Neural cell (in vitro differentiated cells): Measurements from ENCODE around the gene ACTG2. TPM values are rescaled to one million over a fixed set of nuclear protein-coding genes. Genes with fewer than 3 reads are reported as not detected.

Experiments used
- H2AFZ ChIP-seq: fragments of 200-600, 300-800 bp; sonication (generic), shearing (Covaris generic); 2 replicates; pipeline ENCODE4 v1.6.0; 2014; ENCODE audit warnings: low read depth, mild to moderate bottlenecking, antibody characterized with exemption, low read length, moderate library complexity
- H3F3A ChIP-seq: fragments of 200-600 bp; shearing (Covaris generic); 2 replicates; pipeline ENCODE4 v1.6.1; 2016; ENCODE audit warnings: mild to moderate bottlenecking, moderate library complexity, mixed read lengths, antibody characterized with exemption, low read length; ENCODE audit not compliant: insufficient read depth, poor library complexity, severe bottlenecking
- H3K27ac ChIP-seq: fragments of 200-600, 300-800 bp; sonication (generic), shearing (Covaris generic); 2 replicates; pipeline ENCODE4 v1.5.1; 2014; ENCODE audit warnings: mild to moderate bottlenecking, low read length, moderate library complexity
- H3K27me3 ChIP-seq: fragments of 300-800, 200-600 bp; sonication (generic), shearing (Covaris generic); 2 replicates; pipeline ENCODE4 v1.6.0; 2014; ENCODE audit warnings: mild to moderate bottlenecking, low read depth, low read length, moderate library complexity; ENCODE audit not compliant: insufficient read depth
- H3K36me3 ChIP-seq: fragments of 300-800, 200-600 bp; sonication (generic), shearing (Covaris generic); 2 replicates; pipeline ENCODE4 v1.5.1; 2014; ENCODE audit warnings: mild to moderate bottlenecking, antibody characterized with exemption, low read length, moderate library complexity; ENCODE audit not compliant: insufficient read depth
- H3K4me2 ChIP-seq: fragments of 300-800, 200-600 bp; sonication (generic), shearing (Covaris generic); 2 replicates; pipeline ENCODE4 v1.6.0; 2014; ENCODE audit warnings: mild to moderate bottlenecking, low read length
- H3K4me3 ChIP-seq: fragments of 300-800, 200-600 bp; sonication (generic), shearing (Covaris generic); 2 replicates; pipeline ENCODE4 v1.5.1; 2014; ENCODE audit warnings: mild to moderate bottlenecking, low read length, moderate library complexity
- H3K79me2 ChIP-seq: fragments of 200-600 bp; shearing (Covaris generic); replicated peaks from 2 replicates; pipeline ENCODE4 v1.6.0; 2014; ENCODE audit warnings: mild to moderate bottlenecking, low read length, moderate library complexity; ENCODE audit not compliant: insufficient read depth
- H3K9ac ChIP-seq: fragments of 300-800, 200-600 bp; sonication (generic), shearing (Covaris generic); 2 replicates; pipeline ENCODE4 v1.6.1; 2016; ENCODE audit warnings: mild to moderate bottlenecking, low read length, mixed read lengths
- H3K9me2 ChIP-seq: fragments of 200-600 bp; shearing (Covaris generic); 2 replicates; pipeline ENCODE4 v1.6.1; 2016; ENCODE audit warnings: mild to moderate bottlenecking, low read length, mixed read lengths; ENCODE audit not compliant: insufficient read depth
- H3K9me3 ChIP-seq: fragments of 200-600, 300-800 bp; sonication (generic), shearing (Covaris generic); 2 replicates; pipeline ENCODE4 v1.6.1; 2016; ENCODE audit warnings: mild to moderate bottlenecking, mixed run types, low read length, moderate library complexity, mixed read lengths
- H4K20me1 ChIP-seq: fragments of 200-600 bp; shearing (Covaris generic); 2 replicates; pipeline ENCODE4 v1.6.1; 2016; ENCODE audit warnings: mild to moderate bottlenecking, mixed run types; ENCODE audit not compliant: insufficient read depth
- EP300 ChIP-seq: fragments of 450-650 bp; conservative IDR thresholded peaks from 2 replicates; pipeline ENCODE4 v1.6.1; 2014; ENCODE audit warnings: antibody characterized with exemption, mild to moderate bottlenecking, moderate library complexity; ENCODE audit not compliant: poor library complexity, severe bottlenecking
- EZH2 ChIP-seq: fragments of 200-600, 300-800 bp; shearing (Covaris generic), sonication (generic); IDR thresholded peaks from 2 replicates; pipeline ENCODE4 v1.6.1; 2014; ENCODE audit warnings: antibody characterized with exemption, low read length, borderline replicate concordance, mild to moderate bottlenecking; ENCODE audit not compliant: insufficient read depth, poor library complexity, severe bottlenecking
- MXI1 ChIP-seq: fragments of 450-650 bp; conservative IDR thresholded peaks from 2 replicates; pipeline ENCODE4 v1.6.1; 2014; ENCODE audit warnings: antibody characterized with exemption, mild to moderate bottlenecking; ENCODE audit not compliant: poor library complexity, severe bottlenecking
- POLR2AphosphoS5 ChIP-seq: IDR thresholded peaks from 2 replicates; pipeline ENCODE4 v1.6.1; 2012
- RAD21 ChIP-seq: fragments of 450-650 bp; conservative IDR thresholded peaks from 2 replicates; pipeline ENCODE4 v1.6.1; 2014; ENCODE audit warnings: antibody characterized with exemption, mild to moderate bottlenecking, moderate library complexity
- SMC3 ChIP-seq: fragments of 450-650 bp; conservative IDR thresholded peaks from 2 replicates; pipeline ENCODE4 v1.6.1; 2014; ENCODE audit warnings: antibody characterized with exemption, mild to moderate bottlenecking, moderate library complexity; ENCODE audit not compliant: poor library complexity
- TAF1 ChIP-seq: IDR thresholded peaks from 2 replicates; pipeline ENCODE4 v1.6.1; 2012; ENCODE audit warnings: low read depth
- polyA plus RNA-seq: library from polyadenylated mRNA; depleted of rRNA; stranded (reverse); fragments of >200 nt; gene quantifications from 2 replicates; pipeline ENCODE4 v1.2.3, GENCODE V29; 2014
- TF ChIP-seq, protein P1 (sequence below): fragments of 450-650 bp; IDR thresholded peaks from 2 replicates; pipeline ENCODE4 v1.5.1; 2014; ENCODE audit warnings: antibody characterized with exemption, mild to moderate bottlenecking, moderate library complexity; ENCODE audit not compliant: poor library complexity, severe bottlenecking
- TF ChIP-seq, protein P2 (sequence below): IDR thresholded peaks from 2 replicates; pipeline ENCODE4 v1.6.1; 2012; ENCODE audit warnings: borderline replicate concordance

The ACTG2 gene
- polyA plus RNA-seq, 1 donor from 2014 or later, result 0.67 TPM

DNA sequence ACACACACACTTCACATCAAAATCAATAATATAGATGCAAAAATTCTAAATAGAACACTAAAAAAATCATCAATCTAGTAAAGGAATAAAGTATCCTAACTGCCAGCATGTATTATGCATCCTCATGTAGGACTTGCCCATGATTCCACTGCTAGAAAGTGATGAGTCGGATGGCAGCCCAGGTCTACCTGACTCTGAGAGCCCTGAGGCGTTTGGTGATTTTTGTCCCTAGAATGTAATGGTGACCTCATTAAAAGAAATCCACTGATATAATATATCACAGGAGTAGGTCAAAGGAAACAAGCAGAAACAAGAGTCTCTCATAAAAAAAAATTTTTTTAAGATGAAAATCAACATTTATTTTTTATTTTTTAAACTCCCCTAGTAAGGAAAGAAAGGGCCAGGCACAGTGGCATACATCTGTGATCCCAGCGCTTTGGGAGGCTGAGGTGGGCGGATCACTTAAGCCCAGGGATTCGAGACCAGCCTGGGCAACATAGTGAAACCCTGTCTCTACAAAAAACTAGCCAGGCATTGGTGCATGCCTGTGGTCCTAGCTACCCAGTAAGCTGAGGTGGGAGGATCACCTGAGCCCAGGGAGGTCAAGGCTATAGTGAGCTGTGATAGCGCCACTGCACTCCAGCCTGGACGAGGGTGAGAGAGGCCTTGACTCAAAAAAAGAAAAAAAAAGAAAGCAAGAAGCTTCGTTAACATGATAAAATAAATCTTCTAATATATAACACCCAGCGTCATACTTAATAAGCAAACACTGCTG is 24.4 kb upstream of the ACTG2 start:
- H2AFZ ChIP-seq, result no peak overlapping the region
- H4K20me1 ChIP-seq, result no peaks in the 10 kb centered on the region
- H3K4me3 ChIP-seq, result no peak overlapping the region
- H3K36me3 ChIP-seq, result peaks cover 11% of the 10 kb centered on the region
- no peaks in the 10 kb centered on the region for H3K9me3 ChIP-seq
- no peak overlapping the region for H3K4me2 ChIP-seq
- H3F3A ChIP-seq, result no peaks in the 10 kb centered on the region
- H3K27me3 ChIP-seq, result no peaks in the 10 kb centered on the region
- H3K9me2 ChIP-seq, result no peaks in the 10 kb centered on the region
- TF ChIP-seq, protein P1, sequence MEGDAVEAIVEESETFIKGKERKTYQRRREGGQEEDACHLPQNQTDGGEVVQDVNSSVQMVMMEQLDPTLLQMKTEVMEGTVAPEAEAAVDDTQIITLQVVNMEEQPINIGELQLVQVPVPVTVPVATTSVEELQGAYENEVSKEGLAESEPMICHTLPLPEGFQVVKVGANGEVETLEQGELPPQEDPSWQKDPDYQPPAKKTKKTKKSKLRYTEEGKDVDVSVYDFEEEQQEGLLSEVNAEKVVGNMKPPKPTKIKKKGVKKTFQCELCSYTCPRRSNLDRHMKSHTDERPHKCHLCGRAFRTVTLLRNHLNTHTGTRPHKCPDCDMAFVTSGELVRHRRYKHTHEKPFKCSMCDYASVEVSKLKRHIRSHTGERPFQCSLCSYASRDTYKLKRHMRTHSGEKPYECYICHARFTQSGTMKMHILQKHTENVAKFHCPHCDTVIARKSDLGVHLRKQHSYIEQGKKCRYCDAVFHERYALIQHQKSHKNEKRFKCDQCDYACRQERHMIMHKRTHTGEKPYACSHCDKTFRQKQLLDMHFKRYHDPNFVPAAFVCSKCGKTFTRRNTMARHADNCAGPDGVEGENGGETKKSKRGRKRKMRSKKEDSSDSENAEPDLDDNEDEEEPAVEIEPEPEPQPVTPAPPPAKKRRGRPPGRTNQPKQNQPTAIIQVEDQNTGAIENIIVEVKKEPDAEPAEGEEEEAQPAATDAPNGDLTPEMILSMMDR, result no peak
- TF ChIP-seq MXI1 (no peak), TAF1 (no peak), SMC3 (no peak), RAD21 (no peak), EP300 (no peak), POLR2AphosphoS5 (no peak), EZH2 (no peak)
- TF ChIP-seq, protein P2, sequence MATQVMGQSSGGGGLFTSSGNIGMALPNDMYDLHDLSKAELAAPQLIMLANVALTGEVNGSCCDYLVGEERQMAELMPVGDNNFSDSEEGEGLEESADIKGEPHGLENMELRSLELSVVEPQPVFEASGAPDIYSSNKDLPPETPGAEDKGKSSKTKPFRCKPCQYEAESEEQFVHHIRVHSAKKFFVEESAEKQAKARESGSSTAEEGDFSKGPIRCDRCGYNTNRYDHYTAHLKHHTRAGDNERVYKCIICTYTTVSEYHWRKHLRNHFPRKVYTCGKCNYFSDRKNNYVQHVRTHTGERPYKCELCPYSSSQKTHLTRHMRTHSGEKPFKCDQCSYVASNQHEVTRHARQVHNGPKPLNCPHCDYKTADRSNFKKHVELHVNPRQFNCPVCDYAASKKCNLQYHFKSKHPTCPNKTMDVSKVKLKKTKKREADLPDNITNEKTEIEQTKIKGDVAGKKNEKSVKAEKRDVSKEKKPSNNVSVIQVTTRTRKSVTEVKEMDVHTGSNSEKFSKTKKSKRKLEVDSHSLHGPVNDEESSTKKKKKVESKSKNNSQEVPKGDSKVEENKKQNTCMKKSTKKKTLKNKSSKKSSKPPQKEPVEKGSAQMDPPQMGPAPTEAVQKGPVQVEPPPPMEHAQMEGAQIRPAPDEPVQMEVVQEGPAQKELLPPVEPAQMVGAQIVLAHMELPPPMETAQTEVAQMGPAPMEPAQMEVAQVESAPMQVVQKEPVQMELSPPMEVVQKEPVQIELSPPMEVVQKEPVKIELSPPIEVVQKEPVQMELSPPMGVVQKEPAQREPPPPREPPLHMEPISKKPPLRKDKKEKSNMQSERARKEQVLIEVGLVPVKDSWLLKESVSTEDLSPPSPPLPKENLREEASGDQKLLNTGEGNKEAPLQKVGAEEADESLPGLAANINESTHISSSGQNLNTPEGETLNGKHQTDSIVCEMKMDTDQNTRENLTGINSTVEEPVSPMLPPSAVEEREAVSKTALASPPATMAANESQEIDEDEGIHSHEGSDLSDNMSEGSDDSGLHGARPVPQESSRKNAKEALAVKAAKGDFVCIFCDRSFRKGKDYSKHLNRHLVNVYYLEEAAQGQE, result no peak
- H3K9ac ChIP-seq, result no peak overlapping the region
- H3K27ac ChIP-seq, result no peak overlapping the region
- no peaks in the 10 kb centered on the region for H3K79me2 ChIP-seq

DNA sequence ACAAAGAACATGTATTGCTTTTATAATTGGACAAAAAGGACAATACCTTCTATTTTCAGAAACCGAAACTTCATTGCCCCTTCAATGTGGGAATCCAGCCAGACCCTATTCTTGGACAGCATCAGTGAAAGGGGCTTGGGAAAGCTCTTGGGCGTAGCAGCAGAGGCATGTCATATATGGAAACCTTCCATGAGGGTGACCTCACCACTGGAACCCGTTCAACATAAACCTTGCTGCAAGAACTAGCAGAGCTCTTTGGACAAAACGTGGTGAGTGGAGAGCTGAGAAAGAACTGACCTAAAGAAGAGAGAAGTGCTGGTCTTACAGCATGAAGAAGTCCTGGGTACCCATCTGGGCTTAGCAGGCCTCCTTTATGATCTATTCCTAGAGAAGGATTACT is 22.7 kb upstream of the ACTG2 start:
- H2AFZ ChIP-seq, result no peak overlapping the region
- no peak overlapping the region for H3K4me3 ChIP-seq
- H3K79me2 ChIP-seq, result no peaks in the 10 kb centered on the region
- no peak overlapping the region for H3K4me2 ChIP-seq
- TF ChIP-seq, protein P1, result no peak
- TF ChIP-seq EP300 (no peak), POLR2AphosphoS5 (no peak), TAF1 (no peak), EZH2 (no peak), MXI1 (no peak), RAD21 (no peak), SMC3 (no peak)
- TF ChIP-seq, protein P2, result no peak
- H3K27ac ChIP-seq, result no peak overlapping the region
- H3K27me3 ChIP-seq, result no peaks in the 10 kb centered on the region
- H3K9me3 ChIP-seq, result no peaks in the 10 kb centered on the region
- H3K36me3 ChIP-seq, result peaks cover 4% of the 10 kb centered on the region
- H3K9ac ChIP-seq, result no peak overlapping the region
- H3K9me2 ChIP-seq, result no peaks in the 10 kb centered on the region
- no peaks in the 10 kb centered on the region for H3F3A ChIP-seq
- H4K20me1 ChIP-seq, result no peaks in the 10 kb centered on the region
